Panc1 (cell line): ENCODE measurements around the gene CEP250. TPM values are rescaled to one million over a fixed set of nuclear protein-coding genes. Genes with fewer than 3 reads are reported as not detected.
A peak's percentile ranks its signal among the peaks of the same experiment; 100 is the strongest.

Source experiments
- ATAC-seq: fragments of 200-7000 bp; cut with Tn5 transposase; 2 replicates; pipeline ENCODE4 v1.9.1; 2020; ENCODE audit warnings: mild to moderate bottlenecking, moderate library complexity
- BruUV-seq: library from RNA; stranded (reverse); fragments of 400-500 nt; replicated peaks from 2 replicates; lab custom pipeline; 2021; lab: Mats Ljungman, UMichigan
- CTCF ChIA-PET: fragments of 300-600 bp; sonication (Branson Sonifier 250); formaldehyde crosslinking; loops from one replicate; lab custom pipeline; 2022; ENCODE audit warnings: antibody characterized with exemption; lab: Charles Lee
- POLR2A ChIA-PET: fragments of 300-600 bp; sonication (Branson Sonifier 250); formaldehyde crosslinking; loops from one replicate; lab custom pipeline; 2022; ENCODE audit warnings: antibody characterized with exemption; lab: Charles Lee
- DNase-seq: peaks from one replicate; pipeline ENCODE4 v3.0.0-alpha.2; 2010; ENCODE audit warnings: low read depth, low spot score
- H3K27ac ChIP-seq: 2 replicates; pipeline ENCODE4 v1.5.1; 2011; ENCODE audit warnings: mild to moderate bottlenecking, low read length, inconsistent platforms
- H3K27me3 ChIP-seq: fragments of 200-500 bp; sonication (Bioruptor generic); 2 replicates; pipeline ENCODE4 v1.6.0; 2014; ENCODE audit warnings: low read length, inconsistent platforms; ENCODE audit not compliant: control insufficient read depth, insufficient read depth
- H3K36me3 ChIP-seq: fragments of 200-500 bp; sonication (Bioruptor generic); 2 replicates; pipeline ENCODE4 v1.5.1; 2014; ENCODE audit warnings: inconsistent platforms, mild to moderate bottlenecking, low read length, moderate library complexity; ENCODE audit not compliant: control insufficient read depth, insufficient read depth
- H3K4me1 ChIP-seq: 2 replicates; pipeline ENCODE4 v1.5.1; 2011; ENCODE audit warnings: inconsistent platforms, mild to moderate bottlenecking, low read length, moderate library complexity; ENCODE audit not compliant: control insufficient read depth, insufficient read depth
- H3K4me3 ChIP-seq, 2 experiments: 2 replicates each; pipeline ENCODE4 v1.5.1; 2011 to 2012; ENCODE audit warnings: low read depth in 2 of 2, low read length in 2 of 2, mild to moderate bottlenecking in 2 of 2, inconsistent platforms in 1 of 2, moderate library complexity in 1 of 2
- H3K9me3 ChIP-seq: fragments of 200-500 bp; sonication (Bioruptor generic); 2 replicates; pipeline ENCODE4 v1.5.1; 2014; ENCODE audit warnings: low read depth, mild to moderate bottlenecking, inconsistent platforms, low read length, moderate library complexity; ENCODE audit not compliant: control insufficient read depth, insufficient read depth
- CTCF ChIP-seq: fragments of 450-650 bp; IDR thresholded peaks from 2 replicates; pipeline ENCODE4 v1.5.1; 2017; ENCODE audit warnings: mild to moderate bottlenecking
- POLR2AphosphoS5 ChIP-seq: IDR thresholded peaks from 2 replicates; pipeline ENCODE4 v1.6.1; 2012; ENCODE audit warnings: mild to moderate bottlenecking, low read depth, low read length, moderate library complexity
- SIN3A ChIP-seq: IDR thresholded peaks from 2 replicates; pipeline ENCODE4 v1.6.1; 2012; ENCODE audit warnings: low read depth, mild to moderate bottlenecking, low read length, moderate library complexity, borderline replicate concordance; ENCODE audit not compliant: insufficient read depth
- TCF7L2 ChIP-seq: IDR thresholded peaks from 2 replicates; pipeline ENCODE4 v1.6.1; 2011; ENCODE audit warnings: mild to moderate bottlenecking, low read depth, low read length, inconsistent platforms
- in situ Hi-C: cut with HindIII; loops from 2 replicates; pipeline ENCODE4 v1.10.0; 2016; ENCODE audit warnings: low sequenced_read_pairs, low pct_unique_long_range_greater_than_20kb
- intact Hi-C: fragments of 100-400 bp; cut with micrococcal nuclease; formaldehyde crosslinking; loops from one replicate; pipeline ENCODE4 v1.10.0; 2022; ENCODE audit not compliant: unreplicated experiment
- total RNA-seq: library from RNA; stranded (reverse); gene quantifications from one replicate; pipeline ENCODE4 v1.2.1, GENCODE V29; 2021; ENCODE audit not compliant: unreplicated experiment
- TF ChIP-seq, protein P1 (sequence below), 2 experiments: IDR thresholded peaks; 2 replicates each; pipeline ENCODE4 v1.6.1; 2011 to 2012; ENCODE audit warnings: low read depth in 2 of 2, control low read depth in 1 of 2, low read length in 1 of 2, mild to moderate bottlenecking in 1 of 2, moderate library complexity in 1 of 2; ENCODE audit not compliant: insufficient read depth in 1 of 2

Gene CEP250
- total RNA-seq, 1 experiment from 2014 or later, result 82.5 TPM

GRCh38 chr20:35510951-35511735 lies 55.7 kb downstream of the CEP250 start:
- CTCF ChIA-PET, result interaction anchor here (0.7 to 0.9 kb wide), 2 partner anchors 48 kb away, joined by 3 read pairs; no protein-coding TSS in a partner anchor
- no peaks in the 10 kb centered on the region; the same call in 1 of the 2 replicates for H3K36me3 ChIP-seq
- BruUV-seq, result no TSS peak

GRCh38 chr20:35511814-35512420 lies 56.5 kb downstream of the CEP250 start:
- peaks cover 3% of the 10 kb centered on the region; the same call in 1 of the 2 replicates for H3K4me1 ChIP-seq
- no peaks in the 10 kb centered on the region; the same call in 1 of the 2 replicates for H3K36me3 ChIP-seq
- POLR2A ChIA-PET, result no interaction called here
- BruUV-seq, result no TSS peak
- no peak overlapping the region for H3K4me3 ChIP-seq
- intact Hi-C loops (no loop called here), in situ Hi-C loops (no loop called here)
- CTCF ChIA-PET, result interaction anchor here (0.5 to 0.9 kb wide), 2 partner anchors 44 to 49 kb away, joined by 3 to 4 read pairs; no protein-coding TSS in a partner anchor
- DNase-seq (no peak), ATAC-seq (no peak; the same call in 1 of the 2 replicates)
- no peak overlapping the region for H3K27ac ChIP-seq
- H3K27me3 ChIP-seq, result no peaks in the 10 kb centered on the region
- peak; percentile 81; the same call in 1 of the 2 replicates for TF ChIP-seq CTCF
- TF ChIP-seq, protein P1, sequence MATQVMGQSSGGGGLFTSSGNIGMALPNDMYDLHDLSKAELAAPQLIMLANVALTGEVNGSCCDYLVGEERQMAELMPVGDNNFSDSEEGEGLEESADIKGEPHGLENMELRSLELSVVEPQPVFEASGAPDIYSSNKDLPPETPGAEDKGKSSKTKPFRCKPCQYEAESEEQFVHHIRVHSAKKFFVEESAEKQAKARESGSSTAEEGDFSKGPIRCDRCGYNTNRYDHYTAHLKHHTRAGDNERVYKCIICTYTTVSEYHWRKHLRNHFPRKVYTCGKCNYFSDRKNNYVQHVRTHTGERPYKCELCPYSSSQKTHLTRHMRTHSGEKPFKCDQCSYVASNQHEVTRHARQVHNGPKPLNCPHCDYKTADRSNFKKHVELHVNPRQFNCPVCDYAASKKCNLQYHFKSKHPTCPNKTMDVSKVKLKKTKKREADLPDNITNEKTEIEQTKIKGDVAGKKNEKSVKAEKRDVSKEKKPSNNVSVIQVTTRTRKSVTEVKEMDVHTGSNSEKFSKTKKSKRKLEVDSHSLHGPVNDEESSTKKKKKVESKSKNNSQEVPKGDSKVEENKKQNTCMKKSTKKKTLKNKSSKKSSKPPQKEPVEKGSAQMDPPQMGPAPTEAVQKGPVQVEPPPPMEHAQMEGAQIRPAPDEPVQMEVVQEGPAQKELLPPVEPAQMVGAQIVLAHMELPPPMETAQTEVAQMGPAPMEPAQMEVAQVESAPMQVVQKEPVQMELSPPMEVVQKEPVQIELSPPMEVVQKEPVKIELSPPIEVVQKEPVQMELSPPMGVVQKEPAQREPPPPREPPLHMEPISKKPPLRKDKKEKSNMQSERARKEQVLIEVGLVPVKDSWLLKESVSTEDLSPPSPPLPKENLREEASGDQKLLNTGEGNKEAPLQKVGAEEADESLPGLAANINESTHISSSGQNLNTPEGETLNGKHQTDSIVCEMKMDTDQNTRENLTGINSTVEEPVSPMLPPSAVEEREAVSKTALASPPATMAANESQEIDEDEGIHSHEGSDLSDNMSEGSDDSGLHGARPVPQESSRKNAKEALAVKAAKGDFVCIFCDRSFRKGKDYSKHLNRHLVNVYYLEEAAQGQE (IDR thresholded peaks at IDR 0.05; ENCODE audit: insufficient read depth in 1 of 2, low read depth in 2 of 2, low read length in 1 of 2), result no peak
- H3K9me3 ChIP-seq, result no peaks in the 10 kb centered on the region

More at GRCh38 chr20:35510951-35511735, 55.7 kb downstream of the CEP250 start:
- intact Hi-C loops, result no loop called here
- H3K9me3 ChIP-seq, result no peaks in the 10 kb centered on the region
- in situ Hi-C loops, result no loop called here
- TF ChIP-seq TCF7L2, result no peak
- TF ChIP-seq CTCF, result no peak
- TF ChIP-seq, protein P1 (IDR thresholded peaks at IDR 0.05; ENCODE audit: insufficient read depth in 1 of 2, low read depth in 2 of 2, low read length in 1 of 2), result no peak
- TF ChIP-seq SIN3A, result no peak
- TF ChIP-seq POLR2AphosphoS5, result no peak
- H3K4me1 ChIP-seq, result no peaks in the 10 kb centered on the region; the same call in 1 of the 2 replicates
- H3K4me3 ChIP-seq, result no peak overlapping the region
- no peak for DNase-seq
- no peaks in the 10 kb centered on the region for H3K27me3 ChIP-seq
- ATAC-seq, result no peak
- no peak overlapping the region for H3K27ac ChIP-seq
- POLR2A ChIA-PET, result no interaction called here
